Airway epithelial cell (primary cell): Measurements from ENCODE around the gene SORCS2. TPM values are rescaled to one million over a fixed set of nuclear protein-coding genes. Genes with fewer than 3 reads are reported as not detected.

ENCODE experiments used
- total RNA-seq: library from RNA; depleted of rRNA; stranded (reverse); fragments of >200 nt; gene quantifications from 2 replicates; pipeline ENCODE4 v1.2.3, GENCODE V29; 2015

SORCS2 gene
- total RNA-seq, result 0.93 and 2.3 TPM in 2 replicates

GRCh38 chr4:7192252-7193029 lies at the start of gene SORCS2:
Gene SORCS2 (plus strand): TSS chr4:7192538.

GRCh38 chr4:7434766-7435150 lies 242.4 kb downstream of the SORCS2 start, which contains the start of gene PSAPL1:
Gene PSAPL1 (minus strand): TSS chr4:7434930. CDS start chr4:7434879, 51 bp downstream.

Other genes starting within 250 kb of the SORCS2 start
- 10.5 and 11.8 TPM in 2 replicates for gene TADA2B, start 149.2 kb upstream of the SORCS2 start, total RNA-seq
- 47.8 and 49.1 TPM in 2 replicates for gene GRPEL1, start 124.5 kb upstream of the SORCS2 start, total RNA-seq
- 0.14 TPM in 2 replicates for gene PSAPL1, start 242.4 kb downstream of the SORCS2 start, total RNA-seq